Stimulated activated CD4-positive, alpha-beta T cell treated with anti-CD3 and anti-CD28 coated beads, Interleukin-1b, Interleukin-23, amount 100 ng/mL, for 1 hour (primary cell): Measurements from ENCODE around the gene GNAO1.

Source experiments
- DNase-seq, 2 donors: peaks; one replicate each; pipeline ENCODE4 v3.0.0-alpha.2; 2020; ENCODE audit warnings: low read depth in 2 of 2

Gene GNAO1

GRCh38 chr16:56241596-56241995 is 50.3 kb downstream of the GNAO1 start:
- no peak for DNase-seq

- no peak for DNase-seq
Measured at GRCh38 chr16:56242740-56243139, 51.5 kb downstream of the GNAO1 start.

- DNase-seq: no peak
Measured at GRCh38 chr16:56244612-56245011, 53.3 kb downstream of the GNAO1 start.

GRCh38 chr16:56245197-56245596 is 53.9 kb downstream of the GNAO1 start:
- DNase-seq: no peak

- DNase-seq: no peak
Measured at GRCh38 chr16:56246051-56246817, 54.9 kb downstream of the GNAO1 start.

- DNase-seq: no peak
Measured at GRCh38 chr16:56247018-56247417, 55.7 kb downstream of the GNAO1 start.

GRCh38 chr16:56247808-56248207 is 56.5 kb downstream of the GNAO1 start:
- DNase-seq: no peak

- no peak for DNase-seq
Measured at GRCh38 chr16:56252835-56253234, 61.5 kb downstream of the GNAO1 start.

GRCh38 chr16:56255904-56256303 is 64.6 kb downstream of the GNAO1 start:
- DNase-seq: no peak

GRCh38 chr16:56257239-56257638 is 66.0 kb downstream of the GNAO1 start:
- DNase-seq: no peak

- no peak for DNase-seq
Measured at GRCh38 chr16:56257666-56258342, 66.5 kb downstream of the GNAO1 start.

- no peak for DNase-seq
Measured at GRCh38 chr16:56258508-56259424, 67.5 kb downstream of the GNAO1 start.

GRCh38 chr16:56259425-56259779 is 68.1 kb downstream of the GNAO1 start:
- DNase-seq: no peak

GRCh38 chr16:56260378-56261160 is 69.3 kb downstream of the GNAO1 start:
- DNase-seq: no peak

- DNase-seq: no peak
Measured at GRCh38 chr16:56261656-56262055, 70.4 kb downstream of the GNAO1 start.

- DNase-seq: peak; percentile 2 to 18
Measured at GRCh38 chr16:56262148-56262547, 70.9 kb downstream of the GNAO1 start.

GRCh38 chr16:56262551-56263245 is 71.4 kb downstream of the GNAO1 start:
- no peak for DNase-seq

- DNase-seq: no peak
Measured at GRCh38 chr16:56263711-56264608, 72.7 kb downstream of the GNAO1 start.

GRCh38 chr16:56264609-56264972 is 73.3 kb downstream of the GNAO1 start:
- no peak for DNase-seq

GRCh38 chr16:56265184-56265583 is 73.9 kb downstream of the GNAO1 start:
- no peak for DNase-seq
